HG03025 (cell line): ENCODE results near the gene ALLC.

ENCODE experiments used
- ATAC-seq: cut with Tn5 transposase; IDR thresholded peaks from one replicate; pipeline ENCODE4 v1.9.1; 2021; ENCODE audit warnings: mild to moderate bottlenecking, moderate library complexity; ENCODE audit not compliant: unreplicated experiment, low FRiP score

ALLC gene

DNA sequence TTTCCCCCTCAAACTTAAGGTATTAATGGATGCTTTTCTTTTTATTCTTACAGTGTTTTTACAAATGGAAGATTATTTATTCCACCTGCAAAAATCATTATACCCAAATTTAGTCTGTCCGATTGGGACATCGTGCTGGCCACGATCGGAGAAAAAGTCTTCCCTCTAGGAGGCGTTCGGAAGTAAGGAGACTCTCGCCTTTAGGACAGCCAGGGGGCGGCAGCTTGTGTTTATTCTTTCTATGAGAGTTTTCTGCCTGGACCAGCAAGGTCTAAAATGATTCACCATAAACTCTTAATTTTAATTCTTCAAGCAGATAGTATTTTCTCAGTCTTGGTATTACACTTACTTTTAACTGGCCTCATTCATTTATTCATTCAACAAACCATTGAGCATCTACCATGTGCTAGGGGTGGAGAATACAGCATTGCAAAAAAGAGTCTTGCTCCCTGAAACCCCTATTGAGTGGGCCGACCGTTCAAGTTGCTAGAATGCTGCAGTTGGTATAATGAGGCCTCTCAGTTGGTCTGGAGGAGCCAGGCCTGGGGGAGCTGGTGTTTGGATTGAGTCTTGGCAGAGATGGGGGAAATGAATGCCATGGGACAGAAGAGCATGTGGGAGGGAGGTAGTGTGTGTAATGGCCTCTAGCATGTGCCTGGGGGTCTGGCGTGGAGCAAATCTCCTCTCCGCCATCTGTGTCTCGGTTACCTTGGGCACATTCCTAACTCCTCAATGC is 84.0 kb downstream of the ALLC start:
- ATAC-seq, result no peak

DNA sequence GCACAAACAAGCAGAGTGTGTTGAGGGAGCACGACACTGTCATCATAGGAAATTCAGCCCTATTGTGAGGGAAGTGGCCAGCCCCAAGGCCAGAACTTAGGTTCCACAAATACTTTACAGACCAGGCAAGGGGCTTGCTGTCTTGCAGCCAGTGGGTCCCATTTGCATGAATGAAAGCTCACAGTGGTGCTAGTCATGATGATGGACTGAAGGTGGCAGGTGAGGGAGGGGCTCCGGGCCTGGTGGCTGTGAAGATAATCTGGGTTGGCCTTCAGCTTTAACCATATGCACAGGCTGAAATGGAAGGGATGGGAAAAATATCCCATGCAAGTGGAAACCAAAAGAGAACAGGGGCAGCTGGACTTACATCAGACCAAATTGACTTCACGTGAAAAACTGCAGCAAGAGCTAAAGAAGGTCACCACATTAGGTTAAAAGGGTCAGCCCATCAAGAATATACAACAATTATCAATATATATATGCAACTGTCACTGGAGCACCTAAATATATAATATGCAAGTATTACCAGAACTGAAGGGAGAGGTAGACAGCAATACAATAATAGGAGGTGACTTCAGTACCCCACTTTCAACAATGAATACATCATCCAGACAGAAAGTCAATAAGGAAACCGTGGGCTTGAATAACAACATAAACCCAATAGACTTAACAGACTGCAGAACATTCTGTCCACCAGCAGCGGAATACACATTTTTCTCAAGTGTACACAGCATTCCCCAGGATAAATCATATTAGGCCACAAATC is 84.9 kb downstream of the ALLC start:
- no peak for ATAC-seq

DNA sequence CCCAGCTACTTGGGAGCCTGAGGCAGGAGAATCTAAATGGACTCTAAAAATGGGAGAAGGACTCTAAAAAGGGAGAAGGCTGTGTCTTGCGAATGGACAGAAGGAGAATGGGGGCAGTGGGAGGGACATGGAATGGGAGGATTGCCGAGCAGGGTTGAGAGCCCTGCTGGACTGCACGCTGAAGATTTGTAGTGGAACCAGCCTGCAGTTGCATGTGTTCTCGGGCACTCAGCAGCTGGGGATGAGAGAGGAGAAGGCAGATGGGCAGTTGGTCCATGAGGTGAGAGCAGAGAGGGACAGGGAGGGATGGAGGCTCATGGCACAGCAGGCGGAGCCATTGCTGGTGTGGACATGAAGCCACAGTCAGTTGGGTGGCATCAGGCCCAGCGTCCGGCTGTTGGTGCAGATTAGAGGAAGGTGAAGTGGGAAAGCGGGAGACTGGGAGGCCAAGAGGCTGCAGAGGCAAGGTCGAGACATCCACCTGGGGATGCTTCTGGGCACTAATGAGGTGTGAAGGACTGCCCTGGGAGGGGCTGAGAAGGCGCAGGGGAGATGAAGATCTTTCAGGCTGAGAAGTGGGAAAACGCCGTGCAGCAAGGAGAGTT is 86.1 kb downstream of the ALLC start:
- no peak for ATAC-seq

DNA sequence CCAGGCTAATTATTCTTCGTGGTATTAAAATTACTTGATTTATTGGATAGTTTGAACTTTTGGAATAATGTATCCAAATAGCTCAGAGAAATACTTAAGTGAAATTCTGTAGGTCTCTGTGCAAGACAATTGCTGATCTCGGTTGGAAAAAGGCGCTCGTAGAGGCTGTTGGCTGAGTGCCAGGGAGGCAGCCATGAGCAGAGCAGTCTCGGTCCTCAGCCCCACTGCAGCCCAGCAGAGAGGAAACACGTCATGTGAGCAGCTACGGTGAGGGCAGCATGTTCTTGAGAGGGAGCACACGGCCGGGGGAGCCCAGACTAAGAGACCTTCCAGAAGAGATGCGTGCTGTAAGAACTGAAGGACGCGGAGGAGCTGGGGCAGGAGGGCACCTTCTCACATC is 87.9 kb downstream of the ALLC start:
- no peak for ATAC-seq

DNA sequence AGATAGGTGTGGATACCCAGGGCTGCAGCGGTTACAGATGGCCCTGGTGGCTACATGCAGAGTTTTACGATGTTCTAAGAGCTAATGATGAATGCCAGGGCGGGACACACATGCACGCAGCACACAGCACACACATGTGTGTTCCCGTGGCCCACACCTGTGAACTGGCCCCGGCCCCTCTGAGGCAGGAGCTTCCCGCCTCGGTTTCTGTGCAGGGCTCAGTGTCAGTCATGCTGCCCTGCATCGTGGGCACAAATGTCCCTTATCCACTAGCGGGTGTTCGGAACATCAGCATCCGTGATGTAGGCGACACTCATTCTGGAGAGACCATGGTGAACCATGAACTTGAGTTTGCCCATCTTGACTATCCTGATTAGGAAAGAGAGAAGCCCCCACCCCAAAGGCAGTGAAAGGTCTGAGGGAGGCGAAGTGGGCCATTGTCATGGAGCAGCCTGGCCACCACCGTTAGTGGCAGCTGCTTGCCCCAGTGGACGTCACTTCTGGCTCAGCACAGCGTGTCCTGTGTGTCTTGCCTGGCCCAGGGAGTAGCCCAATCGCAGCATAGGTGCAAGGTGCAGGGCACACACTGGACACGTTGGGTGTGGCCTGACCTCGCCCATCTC is 89.1 kb downstream of the ALLC start:
- ATAC-seq, result no peak

DNA sequence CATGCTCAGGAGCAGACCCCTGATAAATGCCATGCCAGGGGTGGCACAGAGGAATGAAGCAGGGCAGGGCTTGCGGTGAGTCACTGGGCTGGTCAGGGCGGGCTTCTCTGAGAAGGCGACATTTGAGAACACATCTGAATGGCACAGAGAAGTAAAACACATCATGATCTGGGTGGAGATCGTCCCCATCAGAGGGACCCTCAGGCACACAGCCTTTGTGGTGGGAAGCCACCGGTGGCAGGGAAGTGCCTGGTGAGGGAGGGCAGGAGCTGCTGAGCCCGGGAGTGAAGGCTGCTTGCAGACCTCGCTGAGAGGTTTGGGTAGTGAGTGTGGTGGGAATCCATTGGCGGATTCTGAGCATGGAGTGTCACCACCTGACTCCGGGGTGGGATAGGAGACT is 89.8 kb downstream of the ALLC start:
- ATAC-seq, result no peak

DNA sequence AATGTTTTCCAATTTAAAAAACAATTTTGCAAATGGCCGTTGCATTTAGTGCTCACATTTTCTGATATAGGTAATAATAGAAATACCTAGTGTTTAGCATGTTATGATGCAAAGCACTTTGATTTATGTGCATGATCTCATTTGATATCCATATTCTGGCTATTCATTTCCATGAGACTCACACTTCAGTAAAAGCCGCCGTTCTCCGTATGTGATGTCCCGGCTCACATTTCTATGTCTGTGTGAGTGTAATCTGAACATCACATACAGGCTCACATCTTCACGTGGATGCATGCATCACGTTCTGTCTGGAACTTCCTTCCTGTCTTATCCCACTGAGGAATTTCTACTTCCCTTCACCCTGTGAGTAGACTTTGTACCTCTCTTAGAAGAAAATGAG is 91.2 kb downstream of the ALLC start:
- ATAC-seq, result no peak

DNA sequence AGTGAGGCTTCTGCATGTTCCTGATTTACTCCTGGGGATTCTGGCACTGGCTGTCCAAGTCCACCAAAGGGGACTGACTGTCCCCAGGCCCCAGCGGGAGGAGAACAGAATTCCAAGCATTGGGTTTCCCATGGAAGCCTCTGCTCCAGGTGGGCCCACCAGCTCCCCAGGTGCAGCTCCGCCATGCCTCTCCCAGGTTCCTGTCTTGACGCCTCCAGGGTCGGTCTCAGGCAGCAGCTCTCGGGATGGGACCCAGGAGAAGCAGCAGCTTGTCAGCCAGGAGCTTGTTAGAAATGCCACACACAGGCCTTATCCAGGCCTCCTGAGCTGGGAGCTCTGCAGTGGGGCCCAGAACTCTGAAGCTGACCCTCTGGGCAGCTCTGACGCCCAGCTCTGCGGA is 93.3 kb downstream of the ALLC start:
- no peak for ATAC-seq

DNA sequence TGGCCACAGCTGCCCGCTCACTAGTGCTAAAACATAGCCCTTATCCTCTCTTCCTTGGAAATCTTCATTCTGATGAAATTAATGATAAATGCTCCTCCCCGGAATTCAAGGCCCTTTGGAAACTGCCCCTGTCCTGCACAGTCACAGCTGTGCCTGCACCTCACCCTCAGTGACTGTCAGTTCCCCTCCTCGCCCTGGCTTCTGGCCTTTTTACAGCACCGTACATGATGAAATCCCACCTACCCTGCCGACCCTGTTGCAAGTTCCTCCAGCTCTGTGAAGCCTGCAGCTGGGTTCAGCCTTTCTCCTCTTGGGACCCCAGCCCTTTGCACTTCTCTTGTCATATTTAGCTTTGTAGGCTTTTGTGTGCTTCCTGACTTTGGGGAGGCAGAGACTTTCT is 93.8 kb downstream of the ALLC start:
- ATAC-seq, result no peak
